Measurements from ENCODE around the gene GNA14.

DNA sequence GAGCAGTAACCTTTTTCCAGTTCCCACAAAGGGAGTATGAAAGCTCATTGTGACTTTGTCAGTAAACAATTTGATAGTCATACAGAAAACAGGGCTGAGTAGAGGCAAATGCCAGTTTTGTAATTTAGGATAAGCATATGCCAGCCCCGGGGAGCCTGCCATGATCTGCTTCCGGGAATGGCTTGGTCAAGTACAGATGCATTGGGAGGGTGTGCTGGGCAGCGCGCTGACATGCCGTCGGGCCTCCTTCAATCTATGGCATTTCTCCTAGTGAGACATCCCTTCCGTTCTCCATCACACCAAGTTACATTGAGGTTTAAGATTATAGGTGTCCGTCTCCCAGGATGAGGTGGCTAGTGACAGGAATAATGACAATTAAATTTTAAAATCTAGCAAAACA lies 48.6 kb downstream of the GNA14 start:
- TF ChIP-seq, protein P1, sequence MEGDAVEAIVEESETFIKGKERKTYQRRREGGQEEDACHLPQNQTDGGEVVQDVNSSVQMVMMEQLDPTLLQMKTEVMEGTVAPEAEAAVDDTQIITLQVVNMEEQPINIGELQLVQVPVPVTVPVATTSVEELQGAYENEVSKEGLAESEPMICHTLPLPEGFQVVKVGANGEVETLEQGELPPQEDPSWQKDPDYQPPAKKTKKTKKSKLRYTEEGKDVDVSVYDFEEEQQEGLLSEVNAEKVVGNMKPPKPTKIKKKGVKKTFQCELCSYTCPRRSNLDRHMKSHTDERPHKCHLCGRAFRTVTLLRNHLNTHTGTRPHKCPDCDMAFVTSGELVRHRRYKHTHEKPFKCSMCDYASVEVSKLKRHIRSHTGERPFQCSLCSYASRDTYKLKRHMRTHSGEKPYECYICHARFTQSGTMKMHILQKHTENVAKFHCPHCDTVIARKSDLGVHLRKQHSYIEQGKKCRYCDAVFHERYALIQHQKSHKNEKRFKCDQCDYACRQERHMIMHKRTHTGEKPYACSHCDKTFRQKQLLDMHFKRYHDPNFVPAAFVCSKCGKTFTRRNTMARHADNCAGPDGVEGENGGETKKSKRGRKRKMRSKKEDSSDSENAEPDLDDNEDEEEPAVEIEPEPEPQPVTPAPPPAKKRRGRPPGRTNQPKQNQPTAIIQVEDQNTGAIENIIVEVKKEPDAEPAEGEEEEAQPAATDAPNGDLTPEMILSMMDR (IDR thresholded peaks at IDR 0.05), result no peak
- TF ChIP-seq POLR2A (IDR thresholded peaks at IDR 0.05) (no peak), POLR2AphosphoS5 (IDR thresholded peaks at IDR 0.05) (no peak)

Data from breast epithelium (tissue), 3 donors.